A549 (cell line): ENCODE data around the gene SNTG2. TPM values are rescaled to one million over a fixed set of nuclear protein-coding genes. Genes with fewer than 3 reads are reported as not detected.

Experiments used
- ATAC-seq, 2 experiments: fragments of 200-7000 bp in 1 of 2; fragments of >200 bp in 1 of 2; cut with Nextera tagmentation in 1 of 2; cut with Tn5 transposase in 1 of 2; 3 replicates each; pipeline versions ENCODE4 v1.8.0 to v1.9.1; 2018 to 2020; ENCODE audit warnings: mild to moderate bottlenecking in 1 of 2, moderate library complexity in 1 of 2
- CTCF ChIA-PET: fragments of 300-600 bp; sonication (Branson Sonifier 250); formaldehyde crosslinking; extraction: SDS; loops from one replicate; lab custom pipeline; 2021; ENCODE audit warnings: antibody characterized with exemption, inconsistent platforms; lab: Yijun Ruan, JAX
- POLR2A ChIA-PET: fragments of 350-600 bp; formaldehyde crosslinking; extraction: SDS; loops from one replicate; lab custom pipeline; 2021; ENCODE audit warnings: antibody characterized with exemption, inconsistent platforms; lab: Yijun Ruan, JAX
- DNase-seq, 2 experiments: peaks; one replicate each; pipeline versions ENCODE4 v3.0.0 to v3.0.0-alpha.2; 2011 to 2016; ENCODE audit warnings: low read depth in 1 of 2, low spot score in 1 of 2
- FAIRE-seq: peaks from 2 replicates; lab custom pipeline; 2011; peaks lifted over from hg19 to GRCh38; lab: Jason Lieb, UNC
- H3K27ac ChIP-seq, 2 experiments: fragments of >200 bp; sonication (Bioruptor Twin); formaldehyde crosslinking; 3 replicates each; pipeline ENCODE4 v1.5.1; 2016 to 2017
- H3K4me1 ChIP-seq: fragments of >200 bp; sonication (Bioruptor Twin); formaldehyde crosslinking; 3 replicates; pipeline ENCODE4 v1.6.1; 2016
- H3K4me2 ChIP-seq: fragments of >200 bp; sonication (Bioruptor Twin); formaldehyde crosslinking; 3 replicates; pipeline ENCODE4 v1.6.1; 2016
- H3K4me3 ChIP-seq: fragments of >200 bp; sonication (Bioruptor Twin); formaldehyde crosslinking; 3 replicates; pipeline ENCODE4 v1.5.1; 2016
- H3K9me3 ChIP-seq: fragments of >200 bp; sonication (Bioruptor Twin); formaldehyde crosslinking; 3 replicates; pipeline ENCODE4 v1.6.1; 2016
- CBX2 ChIP-seq: fragments of 200-600 bp; sonication (generic); IDR thresholded peaks from 2 replicates; pipeline ENCODE4 v1.6.1; 2016; ENCODE audit warnings: low read depth, mild to moderate bottlenecking, borderline replicate concordance
- CHD2 ChIP-seq: fragments of 150-350 bp; IDR thresholded peaks from 2 replicates; pipeline ENCODE4 v1.6.1; 2014; ENCODE audit warnings: low read length; ENCODE audit not compliant: partially characterized antibody
- FOSL2 ChIP-seq, 2 experiments: fragments of 450-650 bp in 1 of 2; fragments of >200 bp in 1 of 2; sonication (Bioruptor Twin) in 1 of 2; formaldehyde crosslinking; IDR thresholded peaks; 2 replicates each; pipeline versions ENCODE4 v1.5.0 to v1.6.1; 2016 to 2020; ENCODE audit warnings: mild to moderate bottlenecking in 1 of 2, moderate library complexity in 1 of 2
- FOXS1 ChIP-seq: fragments of 250-450 bp; sonication (Bioruptor Pico); IDR thresholded peaks from 2 replicates; pipeline ENCODE4 v1.5.0; 2020; ENCODE audit warnings: mild to moderate bottlenecking, moderate library complexity
- HOXA7 ChIP-seq: fragments of 250-450 bp; sonication (Bioruptor Pico); IDR thresholded peaks from 2 replicates; pipeline ENCODE4 v1.5.0; 2020; ENCODE audit warnings: mild to moderate bottlenecking, moderate library complexity
- HOXB5 ChIP-seq: fragments of 250-450 bp; sonication (Bioruptor Pico); IDR thresholded peaks from 2 replicates; pipeline ENCODE4 v1.5.0; 2020; ENCODE audit warnings: mild to moderate bottlenecking, moderate library complexity
- KDM5A ChIP-seq: fragments of 200-600 bp; sonication (generic); IDR thresholded peaks from 2 replicates; pipeline ENCODE4 v1.6.1; 2016; ENCODE audit warnings: antibody characterized with exemption, mild to moderate bottlenecking
- MAZ ChIP-seq: fragments of 150-350 bp; IDR thresholded peaks from 2 replicates; pipeline ENCODE4 v1.6.1; 2014; ENCODE audit warnings: antibody characterized with exemption, low read depth, low read length, borderline replicate concordance
- NPAS2 ChIP-seq: fragments of 250-450 bp; sonication (Bioruptor Pico); IDR thresholded peaks from 2 replicates; pipeline ENCODE4 v1.8.0; 2022; ENCODE audit warnings: mild to moderate bottlenecking, moderate library complexity, borderline replicate concordance
- PHF8 ChIP-seq: fragments of 200-600 bp; sonication (generic); IDR thresholded peaks from 2 replicates; pipeline ENCODE4 v1.6.1; 2016; ENCODE audit warnings: low read depth, mild to moderate bottlenecking, antibody characterized with exemption, moderate library complexity, borderline replicate concordance
- RAD21 ChIP-seq, 2 experiments: fragments of >200 bp in 1 of 2; sonication (Bioruptor Twin) in 1 of 2; formaldehyde crosslinking in 1 of 2; IDR thresholded peaks in 1 of 2; conservative IDR thresholded peaks in 1 of 2; 2 replicates in 1 of 2; 3 replicates in 1 of 2; pipeline ENCODE4 v1.6.1; 2012 to 2018; ENCODE audit warnings: inconsistent platforms in 1 of 2
- RARB ChIP-seq: fragments of 250-450 bp; sonication (Bioruptor Pico); IDR thresholded peaks from 2 replicates; pipeline ENCODE4 v1.8.0; 2021; ENCODE audit warnings: mild to moderate bottlenecking, moderate library complexity
- SMC3 ChIP-seq: fragments of >200 bp; sonication (Bioruptor Twin); formaldehyde crosslinking; IDR thresholded peaks from 3 replicates; pipeline ENCODE4 v1.6.1; 2018; ENCODE audit warnings: inconsistent platforms
- TFCP2L1 ChIP-seq: fragments of 250-450 bp; sonication (Bioruptor Pico); IDR thresholded peaks from 2 replicates; pipeline ENCODE4 v1.5.0; 2021; ENCODE audit warnings: mild to moderate bottlenecking
- TP53 ChIP-seq: fragments of 250-450 bp; sonication (Bioruptor Pico); IDR thresholded peaks from 2 replicates; pipeline ENCODE4 v1.5.0; 2021; ENCODE audit warnings: mild to moderate bottlenecking, moderate library complexity
- WGBS: methylation state at CpG from one replicate; pipeline ENCODE4 v1.1.6; 2017; ENCODE audit errors: missing lambda C conversion rate; 5-methylcytosine and 5-hydroxymethylcytosine counted together
- polyA plus RNA-seq, 4 experiments: library from polyadenylated mRNA; depleted of rRNA in 3 of 4; stranded (reverse); fragments of >200 nt; fragmentation: RNase III in 1 of 4; extraction: RNeasy Plus Mini Kit Qiagen cat#74134 plus additional on column Dnase treatment in 1 of 4; gene quantifications; 2 replicates in 3 of 4; 3 replicates in 1 of 4; pipeline ENCODE4 v1.2.3, GENCODE V29; 2011 to 2017
- TF ChIP-seq, protein P1 (sequence below): IDR thresholded peaks from 2 replicates; pipeline ENCODE4 v1.6.1; 2012; ENCODE audit warnings: low read depth, borderline replicate concordance
- TF ChIP-seq, protein P2 (sequence below): IDR thresholded peaks from 2 replicates; pipeline ENCODE4 v1.6.1; 2012
- TF ChIP-seq, protein P3 (sequence below): fragments of 250-450 bp; sonication (Bioruptor Pico); IDR thresholded peaks from 2 replicates; pipeline ENCODE4 v1.5.0; 2021; ENCODE audit warnings: mild to moderate bottlenecking, moderate library complexity, borderline replicate concordance
- TF ChIP-seq, protein P4 (sequence below): fragments of 200-600 bp; sonication (generic); IDR thresholded peaks from 2 replicates; pipeline ENCODE4 v1.6.1; 2016; ENCODE audit warnings: antibody characterized with exemption, mild to moderate bottlenecking, moderate library complexity
- TF ChIP-seq, protein P5 (sequence below): fragments of >200 bp; sonication (Bioruptor Twin); formaldehyde crosslinking; IDR thresholded peaks from 3 replicates; pipeline ENCODE4 v1.6.1; 2016

SNTG2 gene
- polyA plus RNA-seq, 2 of the 4 experiments (the other 2 are of a cell fraction) = not detected

DNA sequence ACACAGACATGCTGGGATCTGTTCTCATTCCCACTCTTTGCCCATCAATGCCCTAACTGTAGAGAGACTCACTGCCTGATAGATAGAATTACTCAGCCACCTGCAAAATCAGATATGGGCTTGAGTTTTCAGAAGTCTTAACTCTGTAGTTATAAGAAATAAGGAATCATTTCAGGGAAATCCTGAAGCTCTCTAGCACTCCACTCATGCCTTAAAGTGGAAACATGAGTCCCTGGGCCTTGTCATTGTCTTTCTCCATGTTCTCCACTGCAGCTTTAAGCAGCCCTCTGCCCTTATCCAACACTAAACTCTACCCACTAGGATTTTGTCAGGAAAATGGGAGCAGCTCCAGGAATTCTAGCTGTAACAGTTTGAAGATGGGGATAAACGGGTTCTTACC, 192.5 kb downstream of the SNTG2 start:
- TF ChIP-seq TP53 (CRISPR knock-in tag) = no peak
- TF ChIP-seq HOXB5 (CRISPR knock-in tag) = no peak
- no peak for TF ChIP-seq CHD2
- TF ChIP-seq, protein P1, sequence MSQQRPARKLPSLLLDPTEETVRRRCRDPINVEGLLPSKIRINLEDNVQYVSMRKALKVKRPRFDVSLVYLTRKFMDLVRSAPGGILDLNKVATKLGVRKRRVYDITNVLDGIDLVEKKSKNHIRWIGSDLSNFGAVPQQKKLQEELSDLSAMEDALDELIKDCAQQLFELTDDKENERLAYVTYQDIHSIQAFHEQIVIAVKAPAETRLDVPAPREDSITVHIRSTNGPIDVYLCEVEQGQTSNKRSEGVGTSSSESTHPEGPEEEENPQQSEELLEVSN = no peak
- no peak for TF ChIP-seq KDM5A
- TF ChIP-seq MAZ = no peak
- TF ChIP-seq RARB = no peak
- TF ChIP-seq, protein P2, sequence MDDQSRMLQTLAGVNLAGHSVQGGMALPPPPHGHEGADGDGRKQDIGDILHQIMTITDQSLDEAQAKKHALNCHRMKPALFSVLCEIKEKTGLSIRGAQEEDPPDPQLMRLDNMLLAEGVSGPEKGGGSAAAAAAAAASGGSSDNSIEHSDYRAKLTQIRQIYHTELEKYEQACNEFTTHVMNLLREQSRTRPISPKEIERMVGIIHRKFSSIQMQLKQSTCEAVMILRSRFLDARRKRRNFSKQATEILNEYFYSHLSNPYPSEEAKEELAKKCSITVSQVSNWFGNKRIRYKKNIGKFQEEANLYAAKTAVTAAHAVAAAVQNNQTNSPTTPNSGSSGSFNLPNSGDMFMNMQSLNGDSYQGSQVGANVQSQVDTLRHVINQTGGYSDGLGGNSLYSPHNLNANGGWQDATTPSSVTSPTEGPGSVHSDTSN = no peak
- no peak for TF ChIP-seq RAD21 (conservative IDR thresholded peaks at IDR 0.05 in 1 of 2, IDR thresholded peaks at IDR 0.05 in 1 of 2)
- no peak for TF ChIP-seq NPAS2 (CRISPR knock-in tag)
- TF ChIP-seq CBX2 = no peak
- TF ChIP-seq HOXA7 (CRISPR knock-in tag) = no peak
- TF ChIP-seq, protein P3, sequence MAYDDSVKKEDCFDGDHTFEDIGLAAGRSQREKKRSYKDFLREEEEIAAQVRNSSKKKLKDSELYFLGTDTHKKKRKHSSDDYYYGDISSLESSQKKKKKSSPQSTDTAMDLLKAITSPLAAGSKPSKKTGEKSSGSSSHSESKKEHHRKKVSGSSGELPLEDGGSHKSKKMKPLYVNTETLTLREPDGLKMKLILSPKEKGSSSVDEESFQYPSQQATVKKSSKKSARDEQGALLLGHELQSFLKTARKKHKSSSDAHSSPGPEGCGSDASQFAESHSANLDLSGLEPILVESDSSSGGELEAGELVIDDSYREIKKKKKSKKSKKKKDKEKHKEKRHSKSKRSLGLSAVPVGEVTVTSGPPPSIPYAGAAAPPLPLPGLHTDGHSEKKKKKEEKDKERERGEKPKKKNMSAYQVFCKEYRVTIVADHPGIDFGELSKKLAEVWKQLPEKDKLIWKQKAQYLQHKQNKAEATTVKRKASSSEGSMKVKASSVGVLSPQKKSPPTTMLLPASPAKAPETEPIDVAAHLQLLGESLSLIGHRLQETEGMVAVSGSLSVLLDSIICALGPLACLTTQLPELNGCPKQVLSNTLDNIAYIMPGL (CRISPR knock-in tag) = no peak
- no peak for TF ChIP-seq FOSL2 (IDR thresholded peaks at IDR 0.05)
- TF ChIP-seq FOSL2 (CRISPR knock-in tag; IDR thresholded peaks at IDR 0.05) = no peak
- no peak for TF ChIP-seq PHF8
- TF ChIP-seq, protein P4, sequence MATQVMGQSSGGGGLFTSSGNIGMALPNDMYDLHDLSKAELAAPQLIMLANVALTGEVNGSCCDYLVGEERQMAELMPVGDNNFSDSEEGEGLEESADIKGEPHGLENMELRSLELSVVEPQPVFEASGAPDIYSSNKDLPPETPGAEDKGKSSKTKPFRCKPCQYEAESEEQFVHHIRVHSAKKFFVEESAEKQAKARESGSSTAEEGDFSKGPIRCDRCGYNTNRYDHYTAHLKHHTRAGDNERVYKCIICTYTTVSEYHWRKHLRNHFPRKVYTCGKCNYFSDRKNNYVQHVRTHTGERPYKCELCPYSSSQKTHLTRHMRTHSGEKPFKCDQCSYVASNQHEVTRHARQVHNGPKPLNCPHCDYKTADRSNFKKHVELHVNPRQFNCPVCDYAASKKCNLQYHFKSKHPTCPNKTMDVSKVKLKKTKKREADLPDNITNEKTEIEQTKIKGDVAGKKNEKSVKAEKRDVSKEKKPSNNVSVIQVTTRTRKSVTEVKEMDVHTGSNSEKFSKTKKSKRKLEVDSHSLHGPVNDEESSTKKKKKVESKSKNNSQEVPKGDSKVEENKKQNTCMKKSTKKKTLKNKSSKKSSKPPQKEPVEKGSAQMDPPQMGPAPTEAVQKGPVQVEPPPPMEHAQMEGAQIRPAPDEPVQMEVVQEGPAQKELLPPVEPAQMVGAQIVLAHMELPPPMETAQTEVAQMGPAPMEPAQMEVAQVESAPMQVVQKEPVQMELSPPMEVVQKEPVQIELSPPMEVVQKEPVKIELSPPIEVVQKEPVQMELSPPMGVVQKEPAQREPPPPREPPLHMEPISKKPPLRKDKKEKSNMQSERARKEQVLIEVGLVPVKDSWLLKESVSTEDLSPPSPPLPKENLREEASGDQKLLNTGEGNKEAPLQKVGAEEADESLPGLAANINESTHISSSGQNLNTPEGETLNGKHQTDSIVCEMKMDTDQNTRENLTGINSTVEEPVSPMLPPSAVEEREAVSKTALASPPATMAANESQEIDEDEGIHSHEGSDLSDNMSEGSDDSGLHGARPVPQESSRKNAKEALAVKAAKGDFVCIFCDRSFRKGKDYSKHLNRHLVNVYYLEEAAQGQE = no peak
- TF ChIP-seq TFCP2L1 (CRISPR knock-in tag) = no peak
- no peak for TF ChIP-seq SMC3
- no peak for TF ChIP-seq FOXS1
- TF ChIP-seq, protein P5, sequence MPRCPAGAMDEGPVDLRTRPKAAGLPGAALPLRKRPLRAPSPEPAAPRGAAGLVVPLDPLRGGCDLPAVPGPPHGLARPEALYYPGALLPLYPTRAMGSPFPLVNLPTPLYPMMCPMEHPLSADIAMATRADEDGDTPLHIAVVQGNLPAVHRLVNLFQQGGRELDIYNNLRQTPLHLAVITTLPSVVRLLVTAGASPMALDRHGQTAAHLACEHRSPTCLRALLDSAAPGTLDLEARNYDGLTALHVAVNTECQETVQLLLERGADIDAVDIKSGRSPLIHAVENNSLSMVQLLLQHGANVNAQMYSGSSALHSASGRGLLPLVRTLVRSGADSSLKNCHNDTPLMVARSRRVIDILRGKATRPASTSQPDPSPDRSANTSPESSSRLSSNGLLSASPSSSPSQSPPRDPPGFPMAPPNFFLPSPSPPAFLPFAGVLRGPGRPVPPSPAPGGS = no peak
- FAIRE-seq = no peak
- Histone ChIP-seq H3K4me3 (no peak overlapping the region), H3K27ac (no peak overlapping the region), H3K4me1 (no peaks in the 10 kb centered on the region), H3K4me2 (no peak overlapping the region), H3K9me3 (0 out of 3 replicates have a peak, but pooled peaks cover 3% of the 10 kb centered on the region)
- CTCF ChIA-PET = interaction anchor here (1.2 kb wide), 1 partner anchor 408 kb away, joined by 3 read pairs; no protein-coding TSS in a partner anchor
- POLR2A ChIA-PET = no interaction called here
- 0% methylated on average over 1 of the region's 1 CpG for WGBS
- DNase-seq = no peak
- no peak for ATAC-seq
